ENCODE measurements around the gene ITPR2.
"Not testable (repeated sequence)": the region's sequence is repeated elsewhere in the genome, so short reads cannot be mapped to it uniquely, and the experiment has no call there.

The ITPR2 gene

GRCh38 chr12:26729137-26729671, 103.8 kb downstream of the ITPR2 start:
- DNase-seq (ENCODE audit: low read depth): not testable (repeated sequence)

DNA sequence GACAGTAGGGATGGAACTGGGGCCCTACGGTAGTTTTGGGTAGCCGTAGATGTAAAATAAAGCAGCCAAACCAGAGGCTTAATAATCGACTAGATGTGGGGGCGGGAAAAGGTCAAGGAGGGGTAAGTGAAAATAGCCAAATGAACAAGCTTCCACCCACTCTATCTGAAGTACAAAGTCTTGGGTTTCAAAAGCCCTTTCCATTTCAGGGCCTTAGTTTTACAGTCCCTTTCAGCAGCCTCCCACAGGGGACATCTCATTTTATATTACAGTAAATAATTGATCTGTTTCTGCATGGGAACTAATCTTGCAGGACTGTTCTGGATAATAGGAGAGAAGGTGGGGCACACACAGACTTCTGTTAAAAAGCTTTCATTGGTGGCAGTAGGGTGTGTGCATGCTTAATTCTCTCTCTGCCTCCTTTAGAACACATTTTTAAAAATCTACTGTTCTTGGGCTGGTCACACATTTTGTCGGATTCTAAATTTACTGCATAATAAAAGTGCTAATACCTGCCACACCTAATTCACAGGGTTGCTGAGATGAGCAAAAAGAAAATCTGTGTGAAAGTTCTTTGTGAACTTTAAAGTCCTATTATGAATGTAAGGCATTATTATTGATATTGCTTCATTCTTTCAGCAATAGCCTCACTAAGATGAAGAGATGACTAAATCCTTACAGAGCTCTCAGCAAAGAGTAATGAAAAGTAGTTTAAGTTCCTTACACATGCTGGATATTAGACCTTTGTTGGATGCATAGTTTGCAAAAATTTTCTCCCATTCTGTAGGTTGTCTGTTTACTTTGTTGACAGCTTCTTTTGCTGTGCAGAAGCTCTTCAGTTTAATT, 104.6 kb downstream of the ITPR2 start:
- no peak for DNase-seq (ENCODE audit: low read depth)

DNA sequence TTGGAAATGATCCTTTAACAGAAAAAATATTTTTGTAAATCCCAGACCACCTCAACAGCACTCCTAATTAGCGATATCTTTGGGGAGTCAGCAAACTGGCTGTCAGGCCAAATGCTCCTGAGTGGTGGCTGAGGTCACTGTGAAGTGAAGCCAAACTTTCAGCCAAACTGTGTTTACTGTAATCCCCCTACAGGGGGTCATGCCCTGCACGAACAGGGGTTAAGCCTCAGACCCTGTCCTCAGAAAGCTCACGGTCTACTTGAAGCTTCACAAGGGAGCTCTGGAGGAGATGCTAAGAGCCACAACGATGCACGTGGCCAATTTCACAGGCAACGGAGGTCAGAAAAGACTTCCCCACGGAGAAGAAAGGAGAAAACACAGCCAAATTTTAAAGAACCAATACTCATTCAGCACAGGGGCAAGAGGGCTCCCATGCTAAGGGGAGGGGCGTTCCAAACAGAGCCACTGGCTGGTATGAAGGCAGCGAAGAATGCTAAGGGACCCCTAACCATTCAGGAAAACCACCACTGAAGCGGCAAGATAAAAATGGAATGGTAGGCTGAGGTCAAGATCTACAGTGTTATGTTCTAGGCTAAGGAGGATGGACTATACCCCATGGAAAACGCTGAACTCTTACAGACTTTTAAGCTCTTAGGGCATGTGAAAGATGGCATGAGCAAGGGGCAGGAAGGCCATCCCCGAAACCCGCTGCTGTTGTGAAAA, 105.4 kb downstream of the ITPR2 start:
- DNase-seq (ENCODE audit: low read depth): no peak

GRCh38 chr12:26726956-26727355, 106.0 kb downstream of the ITPR2 start:
- DNase-seq (ENCODE audit: low read depth): no peak

DNA sequence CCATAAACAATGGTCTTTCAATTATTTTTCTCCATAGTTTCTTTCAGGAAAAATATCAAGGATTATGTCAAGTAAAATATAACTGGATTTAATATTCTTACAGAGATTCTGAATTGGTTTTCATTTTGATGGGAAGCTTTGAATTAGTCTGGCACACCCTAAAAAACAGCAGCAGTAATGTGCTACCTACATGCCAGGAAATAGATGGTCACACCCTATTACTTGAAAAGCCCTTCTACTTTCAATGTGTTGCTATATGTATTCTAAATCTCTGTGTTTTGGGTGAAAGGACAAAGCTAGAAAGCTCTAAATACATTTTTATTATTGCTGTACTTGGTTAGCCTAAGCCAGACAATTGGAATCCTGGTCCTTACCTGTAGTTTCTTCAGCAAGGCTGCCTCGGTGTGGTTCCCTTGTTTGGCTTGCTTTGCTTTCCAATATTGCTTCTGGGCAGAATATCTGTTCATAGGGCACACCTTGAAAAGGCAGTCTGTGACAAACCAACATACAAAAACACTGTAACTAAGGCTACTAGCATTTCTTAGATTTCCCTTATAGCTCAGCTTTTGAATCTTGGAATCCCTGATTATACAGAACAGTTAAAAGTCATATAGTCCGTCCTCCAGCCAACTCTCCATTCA, 107.6 kb downstream of the ITPR2 start:
- DNase-seq (ENCODE audit: low read depth): no peak

DNA sequence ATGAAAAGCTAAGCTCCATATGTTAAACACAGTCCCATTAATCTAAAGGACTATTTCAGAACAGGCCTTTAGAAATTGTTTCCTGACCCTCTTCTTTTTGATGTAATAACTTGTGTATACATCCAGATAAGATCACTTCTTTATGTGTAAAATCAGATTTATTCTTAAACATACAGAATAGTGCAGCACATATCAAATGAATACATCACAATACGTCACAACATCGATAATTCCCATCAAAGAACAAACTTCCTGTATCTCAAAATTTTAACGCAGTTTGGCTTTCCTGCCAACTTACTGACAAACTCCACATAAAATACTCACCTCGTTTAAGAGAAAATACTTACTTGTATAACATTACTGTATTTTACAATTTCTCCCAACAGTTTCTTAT, 108.7 kb downstream of the ITPR2 start:
- no peak for DNase-seq (ENCODE audit: low read depth)

DNA sequence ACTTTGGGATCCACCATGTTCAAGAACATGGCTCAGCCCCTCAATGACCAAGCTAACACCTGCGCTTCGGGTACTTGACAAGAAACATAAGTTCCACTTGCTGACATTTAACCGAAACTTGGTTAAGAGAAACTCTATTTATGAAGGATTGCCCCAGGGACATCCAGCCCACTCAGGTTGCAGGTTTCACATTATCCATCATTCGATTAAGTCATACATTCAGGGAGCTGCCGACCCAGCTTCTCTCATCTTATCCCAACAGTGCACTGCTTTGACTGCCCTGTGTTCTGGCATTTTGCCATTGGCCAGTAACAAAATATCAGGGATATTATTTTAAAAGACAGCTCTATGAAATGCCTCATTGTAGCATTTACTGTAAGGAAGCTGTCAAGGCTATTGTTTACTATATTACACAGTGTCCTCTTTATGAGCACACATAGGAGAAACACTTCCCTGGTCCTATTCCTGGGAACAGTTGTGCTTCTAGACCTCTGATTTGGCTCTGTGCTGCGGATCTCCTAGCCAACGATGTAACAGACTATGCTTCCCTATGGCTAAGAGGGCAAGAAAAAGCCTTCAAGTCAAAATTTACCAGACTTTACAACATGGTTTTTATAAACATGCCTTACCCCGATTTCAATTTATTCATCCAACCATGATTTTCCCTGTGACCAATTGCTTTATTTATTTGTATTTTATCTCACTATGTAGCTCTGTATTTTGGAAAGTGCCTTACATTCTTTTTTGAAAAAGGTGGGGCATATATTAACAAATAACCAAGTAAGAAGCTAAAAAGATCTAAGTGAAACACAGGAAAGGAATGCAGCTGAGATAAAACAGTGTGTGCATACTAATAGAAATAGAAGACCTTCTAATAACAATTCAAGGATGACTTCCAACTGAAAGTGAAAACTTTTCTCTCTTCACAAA, 109.3 kb downstream of the ITPR2 start:
- DNase-seq (ENCODE audit: low read depth): no peak

DNA sequence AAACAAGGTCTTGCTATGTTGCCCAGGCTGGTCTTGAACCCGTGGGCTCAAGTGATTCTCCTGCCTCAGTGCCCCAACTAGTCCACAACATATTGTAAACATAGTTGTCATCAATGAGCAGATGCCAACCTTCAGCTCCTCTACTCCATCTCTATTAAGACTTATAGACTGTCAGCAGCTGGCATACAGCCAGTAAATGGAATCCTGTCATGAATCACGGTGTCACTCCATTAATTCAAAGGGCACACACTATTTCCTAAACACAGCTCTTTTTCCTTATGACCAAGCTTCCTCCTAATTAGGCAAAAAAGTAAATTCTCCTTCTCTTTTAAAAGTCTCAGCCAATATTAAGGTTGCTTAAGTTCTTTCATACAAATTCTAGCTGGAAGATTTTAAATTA, 111.2 kb downstream of the ITPR2 start:
- no peak for DNase-seq (ENCODE audit: low read depth)

GRCh38 chr12:26719852-26720251, 113.1 kb downstream of the ITPR2 start:
- no peak for DNase-seq (ENCODE audit: low read depth)

DNA sequence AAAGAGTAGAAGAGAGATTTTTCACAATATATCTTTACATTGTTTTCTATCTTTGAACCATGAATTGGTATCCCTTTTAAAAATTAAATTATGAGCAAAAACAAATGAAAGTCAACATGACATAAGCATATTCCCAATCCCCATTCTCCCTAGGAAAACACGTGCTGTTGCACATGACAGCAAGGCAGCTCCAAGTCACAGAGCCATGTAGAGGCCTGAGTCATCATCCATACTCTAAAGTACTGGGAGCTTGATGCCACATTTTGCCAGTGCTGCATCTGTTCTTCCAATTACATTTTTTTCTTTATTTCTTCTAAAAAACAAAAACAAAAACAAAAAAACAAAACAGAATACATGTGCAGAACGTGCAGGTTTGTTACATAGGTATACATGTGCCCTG, 115.2 kb downstream of the ITPR2 start:
- no peak for DNase-seq (ENCODE audit: low read depth)

GRCh38 chr12:26715232-26715631, 117.8 kb downstream of the ITPR2 start:
- DNase-seq (ENCODE audit: low read depth): no peak

DNA sequence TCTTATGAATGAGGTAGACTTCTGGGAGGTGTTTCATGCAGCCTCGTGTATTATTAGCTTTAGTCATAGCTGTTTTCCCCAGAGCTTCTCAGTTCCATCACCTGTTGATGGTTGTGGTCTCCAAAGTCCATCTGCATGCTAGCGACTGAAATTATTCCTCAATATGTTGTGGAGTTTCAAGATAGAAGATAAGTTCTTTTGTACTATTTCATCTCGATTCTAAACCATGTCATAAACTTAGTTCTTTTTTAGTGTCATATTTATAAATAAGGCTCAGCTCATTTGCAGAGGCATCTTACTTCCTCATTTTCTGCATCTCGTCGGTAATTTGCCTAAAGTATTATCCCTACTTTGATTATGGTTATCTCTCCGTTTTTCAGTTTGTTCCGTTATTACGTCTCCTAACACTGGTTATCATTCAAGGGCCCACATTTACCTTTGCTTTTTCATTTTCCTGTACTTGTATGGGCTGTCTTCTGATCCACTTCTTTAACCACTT, 119.1 kb downstream of the ITPR2 start:
- DNase-seq (ENCODE audit: low read depth): no peak

GRCh38 chr12:26712892-26713291, 120.1 kb downstream of the ITPR2 start:
- DNase-seq (ENCODE audit: low read depth): no peak

DNA sequence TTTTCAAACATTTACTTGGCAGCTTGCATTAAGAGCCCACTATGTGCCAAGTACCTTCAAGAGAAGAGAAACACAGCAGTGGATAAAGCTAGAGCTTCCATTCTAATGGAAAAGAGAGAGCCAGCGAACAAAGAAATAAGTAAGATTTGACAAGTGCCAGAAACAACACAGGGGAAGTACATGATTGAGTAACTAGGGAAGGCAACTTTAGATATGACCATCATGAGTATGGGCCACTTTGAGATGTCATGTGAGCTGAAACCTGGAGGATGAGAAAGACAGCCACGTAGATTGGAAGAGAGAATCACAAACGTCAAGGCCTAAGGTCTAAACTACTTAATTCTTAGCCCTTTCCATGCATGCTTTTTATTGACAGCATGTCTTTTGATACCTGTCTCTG, 121.4 kb downstream of the ITPR2 start:
- DNase-seq (ENCODE audit: low read depth): no peak

- no peak for DNase-seq (ENCODE audit: low read depth)
These were observed 121.9 kb downstream of the ITPR2 start for GRCh38 chr12:26711072-26711471.

- DNase-seq (ENCODE audit: low read depth): no peak
These were observed 127.1 kb downstream of the ITPR2 start for GRCh38 chr12:26705851-26706250.

DNA sequence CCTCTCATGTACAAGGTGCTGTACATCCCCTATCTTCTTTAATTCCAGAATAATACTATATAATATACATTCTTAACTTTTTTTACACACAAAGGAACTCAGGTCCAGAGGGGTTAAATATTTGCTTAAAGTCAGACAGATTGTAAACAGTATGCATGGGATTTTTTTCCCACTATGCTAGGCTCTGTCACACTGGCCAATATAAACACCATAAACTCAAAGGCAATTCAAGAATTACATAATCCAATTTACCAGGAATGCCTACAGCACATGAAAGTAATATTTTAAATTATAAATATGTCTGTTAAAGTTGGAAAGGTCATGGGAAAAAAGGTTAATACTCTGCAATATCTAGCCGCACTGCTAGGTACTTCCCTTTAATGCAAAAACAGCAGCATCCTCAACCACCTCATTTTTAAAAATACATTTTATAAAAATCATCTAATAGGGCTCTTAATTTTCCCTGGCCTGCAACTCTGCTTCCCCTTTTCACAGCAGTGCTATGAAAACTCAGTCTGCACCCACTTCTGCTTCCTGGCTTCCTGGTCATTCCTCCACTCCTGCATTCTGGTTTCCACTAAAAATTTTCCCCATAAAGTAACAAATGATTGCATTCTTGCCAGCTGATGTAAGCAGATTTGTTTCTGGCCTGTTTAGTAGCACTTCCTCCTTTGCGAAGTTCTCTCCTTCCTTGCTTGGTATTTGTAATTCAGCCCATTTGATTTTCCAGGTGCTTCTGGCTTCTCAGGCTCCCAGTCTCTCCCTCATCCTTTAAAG, 128.1 kb downstream of the ITPR2 start:
- DNase-seq (ENCODE audit: low read depth): no peak

DNA sequence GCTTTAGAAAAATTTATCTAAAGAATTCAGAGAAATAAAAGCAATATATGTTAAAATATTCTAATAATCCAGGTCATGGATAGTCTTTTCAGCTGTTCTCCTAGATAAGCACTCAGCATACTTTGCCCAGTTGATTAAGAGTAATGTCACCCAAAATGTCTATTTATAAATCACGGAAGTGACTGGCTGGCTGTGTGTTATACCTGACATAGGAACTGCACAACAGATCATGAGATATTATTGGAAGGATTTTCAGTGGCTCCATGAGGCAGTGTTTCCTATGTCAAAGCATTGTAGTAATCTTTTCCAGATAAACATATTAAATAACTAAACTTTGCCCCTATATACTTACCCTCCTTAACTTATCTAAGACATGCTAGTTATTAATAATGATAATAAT, 128.8 kb downstream of the ITPR2 start:
- DNase-seq (ENCODE audit: low read depth): no peak

DNA sequence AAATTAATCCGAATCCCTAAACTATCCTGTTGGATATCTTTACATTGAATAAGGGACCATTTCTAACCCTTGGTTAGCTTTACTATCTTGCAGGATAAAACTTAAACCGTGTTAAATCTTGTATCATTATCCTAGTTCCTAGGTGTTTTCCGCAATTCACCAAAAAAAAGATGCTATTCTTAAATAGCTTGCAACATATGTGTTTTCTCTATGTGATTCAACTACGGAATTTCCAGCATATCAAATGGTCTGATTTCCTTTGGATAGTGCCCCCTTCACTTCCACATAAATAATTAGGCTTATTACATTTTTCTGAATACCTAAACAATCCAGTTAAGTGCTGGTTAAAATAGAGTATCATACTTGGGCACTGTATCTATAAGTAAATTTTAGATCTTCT, 130.3 kb downstream of the ITPR2 start:
- no peak for DNase-seq (ENCODE audit: low read depth)

DNA sequence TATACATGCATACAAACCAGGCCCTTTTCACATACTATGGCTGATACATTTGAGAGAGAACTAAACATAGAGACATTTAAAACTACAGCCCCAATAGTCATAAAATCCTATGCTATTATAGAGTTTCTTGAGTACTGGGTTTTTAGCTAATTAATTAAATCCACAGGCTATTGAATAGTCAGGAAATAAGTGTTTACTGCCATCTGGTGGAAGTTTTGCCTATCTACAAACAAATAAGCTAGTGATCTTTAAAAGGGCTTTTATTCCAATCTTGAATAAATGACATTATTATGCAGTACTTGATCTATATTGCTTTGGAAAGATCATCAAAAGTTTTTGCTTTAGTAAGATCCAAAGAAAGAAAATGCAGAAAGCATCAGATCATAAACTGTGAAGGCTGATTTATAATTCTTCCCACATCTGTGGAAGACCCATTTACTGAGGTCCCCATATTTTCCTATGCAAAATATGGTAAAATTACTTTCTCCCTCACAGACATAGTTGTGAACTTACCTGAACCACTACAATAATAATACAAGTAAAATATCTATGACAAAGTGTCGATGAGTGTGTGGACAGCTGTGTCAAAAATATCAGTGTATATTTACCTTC, 131.3 kb downstream of the ITPR2 start:
- no peak for DNase-seq (ENCODE audit: low read depth)

All from activated gamma-delta T cell treated with anti-CD3 and anti-CD28 coated beads, Interleukin-2, amount 50 U/mL, for 16 hours (primary cell).